ENCODE results near the gene TNIP2.

TNIP2 gene

DNA sequence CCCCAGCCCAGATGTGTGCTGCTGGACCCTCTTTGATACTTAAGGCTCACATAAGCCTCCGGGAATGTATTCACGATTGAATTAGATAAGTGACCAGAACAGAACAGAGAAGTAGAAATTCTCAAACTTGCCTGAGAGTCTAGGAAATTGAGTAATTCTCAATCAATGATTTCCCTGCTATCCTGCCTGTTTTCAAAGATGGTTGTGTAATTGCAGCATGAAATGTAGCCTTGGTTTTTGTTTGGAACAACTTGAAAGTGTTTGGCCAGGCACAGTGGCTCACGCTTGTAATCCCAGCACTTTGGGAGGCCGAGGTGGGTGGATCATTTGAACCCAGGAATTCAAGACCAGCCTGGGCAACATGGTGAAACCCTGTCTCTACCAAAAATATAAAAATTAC, 41.2 kb downstream of the TNIP2 start:
- DNase-seq = no peak

DNA sequence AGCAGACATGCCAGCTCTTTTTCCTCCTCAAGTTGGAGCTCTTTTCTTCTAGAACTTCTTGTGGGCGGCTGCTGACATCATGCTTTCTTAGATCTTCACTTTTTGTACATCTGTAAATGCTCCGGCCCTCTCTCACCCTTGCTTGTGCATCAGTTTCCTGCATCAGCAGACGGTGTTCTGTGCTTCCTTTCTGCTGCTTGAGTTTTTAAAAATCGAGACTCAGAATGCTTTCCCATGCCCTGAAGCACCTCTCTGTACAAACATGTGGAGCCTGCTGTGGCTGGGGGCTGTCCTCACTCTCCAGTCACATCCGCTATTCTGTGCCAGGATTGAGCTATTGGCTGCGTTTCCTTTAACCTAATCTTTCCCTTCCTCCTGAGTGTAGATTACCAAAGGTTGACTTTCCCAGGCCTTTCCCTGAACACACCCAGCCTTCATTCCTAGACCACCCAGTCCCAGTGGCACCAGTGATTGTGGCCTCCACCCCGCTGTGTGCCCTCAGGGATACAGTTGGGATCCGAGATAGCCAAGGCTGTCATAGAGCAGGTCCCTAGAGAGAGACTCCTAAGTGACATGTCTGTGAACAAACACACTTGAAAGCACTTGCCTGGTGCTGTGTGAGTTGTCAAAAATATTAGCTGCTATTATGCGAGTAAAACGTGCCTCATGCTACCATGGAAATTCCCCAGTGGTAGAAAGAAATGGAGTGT, 41.9 kb downstream of the TNIP2 start:
- DNase-seq = peak; percentile 41

DNA sequence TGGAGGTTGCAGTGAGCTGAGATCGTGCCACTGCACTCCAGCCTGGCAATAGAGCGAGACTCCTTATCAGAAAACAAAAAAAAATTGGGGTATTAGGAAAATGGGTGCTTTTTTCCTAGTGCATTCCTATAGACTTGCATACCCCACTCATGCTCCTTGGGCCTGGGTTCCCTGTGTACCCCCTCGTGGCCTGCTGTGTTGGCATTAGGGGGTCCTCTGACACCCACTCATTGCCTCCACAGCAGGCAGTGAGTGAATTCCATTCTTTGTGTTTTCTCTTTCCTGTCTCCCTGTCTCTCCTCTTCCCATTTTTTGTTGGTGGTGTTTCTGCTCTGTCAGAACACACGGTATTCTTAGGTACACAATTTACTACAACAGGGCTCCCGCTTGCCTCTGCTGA, 42.8 kb downstream of the TNIP2 start:
- no peak for DNase-seq

DNA sequence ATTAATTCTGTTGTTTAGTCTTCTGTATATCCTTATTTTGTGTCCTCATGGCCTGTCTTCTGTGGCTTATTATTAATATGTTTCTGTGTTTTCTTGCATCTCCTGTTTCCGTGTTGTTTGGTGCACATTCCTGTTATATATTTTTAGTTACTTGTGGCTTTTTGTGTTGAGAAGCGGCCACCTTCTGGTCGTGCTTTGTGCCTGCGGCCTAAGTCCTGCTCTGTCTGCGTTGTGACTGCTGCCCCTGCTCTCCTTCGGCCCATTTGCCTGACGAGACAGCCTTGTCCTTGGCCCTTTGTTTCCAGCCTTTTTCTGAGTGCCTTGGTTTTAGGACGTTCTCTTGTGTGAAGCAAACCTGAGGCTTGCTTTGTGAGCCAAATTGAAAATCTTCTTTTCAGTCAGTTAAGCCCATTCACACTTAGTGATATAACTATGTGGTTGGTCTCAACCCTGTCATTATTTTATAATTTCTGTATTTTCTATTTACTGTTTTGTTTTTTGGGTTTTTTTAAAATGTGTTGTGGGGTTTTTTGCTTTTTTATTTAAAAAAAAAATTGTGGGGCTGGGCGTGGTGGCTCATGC, 43.8 kb downstream of the TNIP2 start:
- no peak for DNase-seq

DNA sequence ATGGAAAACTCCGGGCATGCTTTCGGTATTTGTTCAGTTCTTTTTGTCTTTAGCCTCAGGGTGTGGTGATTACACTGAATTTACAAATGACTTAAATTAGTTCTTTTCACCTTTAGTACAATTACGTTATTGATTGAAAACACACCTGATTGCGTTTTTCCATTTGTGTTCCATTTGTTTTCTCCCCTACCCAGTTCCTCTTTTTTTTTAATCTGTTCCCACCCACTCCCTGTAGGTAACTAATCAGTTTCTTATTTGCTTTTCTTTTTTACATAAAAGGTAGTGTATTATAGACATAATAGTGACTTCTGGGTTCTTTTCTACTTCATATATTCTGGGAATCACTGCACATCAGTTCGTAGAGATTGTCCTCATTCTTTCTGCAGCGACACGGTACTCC, 53.4 kb downstream of the TNIP2 start:
- no peak for DNase-seq

DNA sequence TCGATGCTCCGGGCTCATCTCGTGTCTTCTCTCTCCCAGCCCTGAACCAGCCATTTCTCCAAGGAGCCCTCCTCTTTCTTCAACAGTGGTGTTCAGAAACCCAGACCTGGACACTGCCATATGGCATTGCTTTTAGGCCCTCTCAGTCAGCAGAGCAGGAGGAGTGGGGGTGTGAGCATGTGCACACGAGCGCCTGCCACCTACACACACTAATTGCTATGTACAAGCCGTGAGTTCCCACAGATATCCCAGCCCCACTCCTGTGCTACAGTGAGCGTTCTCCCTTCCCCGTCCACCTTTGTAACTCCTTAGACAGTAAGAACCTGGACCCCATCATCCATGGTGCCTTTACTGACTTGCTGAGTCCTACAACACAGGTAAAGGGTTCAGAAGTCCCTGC, 53.8 kb downstream of the TNIP2 start:
- no peak for DNase-seq

DNA sequence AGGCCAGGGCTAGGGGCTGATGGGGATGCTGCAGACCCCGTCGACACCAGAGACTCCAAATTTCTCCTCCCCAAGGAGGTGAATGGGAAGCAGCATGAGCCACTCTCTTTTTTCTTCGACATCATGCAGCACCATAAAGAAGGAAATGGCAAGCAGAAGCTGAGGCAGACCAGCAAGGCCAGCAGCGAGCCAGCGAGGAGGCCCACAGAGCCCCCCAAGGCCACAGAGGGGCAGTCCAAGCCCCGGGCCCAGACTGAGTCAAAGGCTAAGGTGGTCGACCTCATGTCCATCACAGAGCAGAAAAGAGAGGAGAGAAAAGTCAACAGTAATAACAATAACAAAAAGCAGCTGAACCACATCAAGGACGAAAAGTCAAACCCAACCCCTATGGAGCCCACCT, 56.1 kb downstream of the TNIP2 start:
- DNase-seq = no peak

DNA sequence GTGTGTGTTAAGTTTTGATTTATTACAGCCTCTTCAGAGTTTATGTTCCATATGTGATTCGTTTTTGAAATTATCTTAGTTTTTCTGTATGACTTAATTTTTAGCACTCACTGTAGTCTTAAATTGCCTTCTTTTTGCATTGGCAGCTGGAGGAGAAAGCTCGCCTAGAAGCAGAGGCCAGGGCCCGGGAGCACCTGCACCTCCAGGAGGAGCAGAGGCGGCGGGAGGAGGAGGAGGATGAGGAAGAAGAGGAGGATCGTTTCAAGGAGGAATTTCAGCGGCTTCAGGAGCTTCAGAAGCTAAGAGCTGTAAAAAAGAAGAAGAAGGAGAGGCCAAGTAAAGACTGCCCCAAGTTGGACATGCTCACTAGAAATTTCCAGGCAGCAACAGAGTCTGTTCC, 56.6 kb downstream of the TNIP2 start:
- no peak for DNase-seq

DNA sequence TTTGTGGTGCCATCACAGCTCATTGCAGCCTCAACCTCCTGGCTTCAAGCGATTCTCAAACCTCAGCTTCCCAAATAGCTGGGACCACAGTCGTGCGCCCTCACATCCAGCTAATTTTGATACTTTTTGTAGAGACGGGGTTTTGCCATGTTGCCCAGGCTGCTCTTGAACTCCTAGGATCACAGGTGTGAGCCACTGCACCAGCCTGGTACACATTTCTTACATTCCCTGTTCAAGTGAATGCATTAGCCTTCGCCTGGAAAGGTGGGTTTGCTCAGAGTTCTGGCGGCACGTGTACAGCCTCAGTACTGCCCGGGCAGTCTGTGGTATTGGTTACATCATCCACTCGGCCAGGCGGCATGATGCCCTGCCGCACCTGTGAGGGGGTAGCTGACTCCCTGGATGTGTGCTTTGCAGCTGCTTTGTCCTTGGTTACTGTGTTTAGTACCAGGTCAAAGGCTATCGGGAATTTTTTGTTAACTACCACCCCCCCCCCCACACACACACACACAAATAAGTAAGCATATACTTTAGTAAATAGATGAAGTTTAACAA, 57.1 kb downstream of the TNIP2 start:
- DNase-seq = no peak

DNA sequence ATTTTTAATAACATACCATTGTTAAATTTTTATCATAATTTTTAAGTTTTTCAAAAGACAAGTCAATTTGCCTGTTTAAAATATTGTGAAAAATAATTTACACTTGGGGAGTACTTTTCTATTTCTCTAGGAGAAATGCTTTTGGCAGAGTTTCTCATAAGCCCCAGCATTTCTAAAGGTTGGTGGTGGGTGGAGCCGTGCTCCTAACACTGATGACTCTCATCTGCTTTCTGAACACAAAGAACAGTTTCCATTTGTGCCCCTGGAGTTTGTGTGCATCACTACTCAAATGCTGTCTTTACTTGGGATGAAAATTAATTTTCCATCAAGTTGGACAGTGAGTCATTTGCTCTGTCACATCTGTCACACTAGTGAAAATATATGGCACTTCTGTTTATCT, 57.6 kb downstream of the TNIP2 start:
- no peak for DNase-seq

DNA sequence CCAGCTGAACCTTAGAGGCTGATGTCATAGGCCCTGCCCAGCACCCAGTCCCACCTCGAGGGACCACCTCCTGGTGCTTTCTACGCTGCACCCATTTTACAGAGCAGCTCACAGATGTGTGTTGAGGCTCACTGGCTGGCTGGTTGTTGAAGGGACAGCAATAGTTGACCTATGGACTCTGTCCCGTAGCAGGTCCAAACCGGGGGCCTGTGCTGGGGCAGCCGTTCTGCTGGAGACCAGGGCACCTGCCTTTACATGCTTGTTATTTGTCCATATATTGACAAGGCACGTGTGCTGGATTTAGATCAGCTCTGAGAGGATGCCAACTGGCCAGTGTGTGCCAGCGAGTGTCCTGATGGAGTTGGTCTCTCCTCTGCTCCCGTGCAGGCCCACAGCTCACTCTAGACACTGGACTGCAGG, 58.1 kb downstream of the TNIP2 start:
- no peak for DNase-seq

DNA sequence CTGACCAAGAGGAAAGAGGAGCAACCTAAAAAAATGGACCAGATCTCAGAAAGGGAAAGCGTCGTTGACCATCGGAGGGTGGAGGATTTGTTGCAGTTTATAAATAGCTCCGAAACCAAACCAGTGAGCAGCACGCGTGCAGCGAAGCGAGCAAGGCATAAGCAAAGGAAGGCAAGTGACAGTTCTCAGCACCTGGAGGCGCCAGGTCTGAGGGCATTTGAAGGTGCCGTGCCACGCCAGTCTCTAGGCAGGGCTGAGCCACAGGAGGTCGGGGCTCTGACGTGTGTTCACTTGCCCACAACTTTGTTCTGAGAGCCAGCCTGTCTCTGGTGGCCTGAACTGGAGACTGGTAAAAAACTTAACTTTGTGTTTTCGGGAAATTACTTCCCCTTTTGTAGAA, 59.7 kb downstream of the TNIP2 start:
- DNase-seq = no peak

DNA sequence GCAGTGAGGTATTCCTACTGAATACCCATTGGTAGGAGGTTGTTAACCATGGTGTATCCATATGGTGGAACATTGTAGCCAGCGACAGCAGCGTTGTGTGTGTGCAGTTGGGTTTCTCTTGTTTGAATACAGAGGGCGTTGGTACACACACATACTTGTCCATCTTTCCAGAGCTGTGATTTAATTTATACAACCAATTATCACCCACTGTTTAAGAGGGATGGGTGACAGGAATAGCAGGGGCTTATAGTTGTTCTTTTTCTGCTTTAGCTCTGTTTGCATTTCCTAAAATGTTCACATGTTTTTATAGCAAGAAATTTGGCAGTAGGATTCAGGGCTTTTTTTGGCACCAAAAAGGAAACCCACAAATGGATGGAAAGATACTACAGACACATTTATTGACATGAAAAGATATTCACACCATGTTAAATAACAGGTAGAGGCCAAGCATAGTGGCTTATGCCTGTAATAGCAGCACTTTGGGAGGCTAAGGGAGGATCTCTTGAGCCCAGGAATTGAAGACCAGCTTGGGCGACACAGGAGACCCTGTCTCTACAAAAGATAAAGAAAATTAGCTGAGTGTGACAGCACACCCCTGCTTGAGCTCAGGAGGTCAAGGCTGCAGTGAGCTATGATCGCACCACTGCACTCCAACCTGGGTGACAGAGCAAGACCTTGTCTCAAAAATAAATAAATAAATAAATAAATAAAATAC, 60.6 kb downstream of the TNIP2 start:
- DNase-seq = no peak

DNA sequence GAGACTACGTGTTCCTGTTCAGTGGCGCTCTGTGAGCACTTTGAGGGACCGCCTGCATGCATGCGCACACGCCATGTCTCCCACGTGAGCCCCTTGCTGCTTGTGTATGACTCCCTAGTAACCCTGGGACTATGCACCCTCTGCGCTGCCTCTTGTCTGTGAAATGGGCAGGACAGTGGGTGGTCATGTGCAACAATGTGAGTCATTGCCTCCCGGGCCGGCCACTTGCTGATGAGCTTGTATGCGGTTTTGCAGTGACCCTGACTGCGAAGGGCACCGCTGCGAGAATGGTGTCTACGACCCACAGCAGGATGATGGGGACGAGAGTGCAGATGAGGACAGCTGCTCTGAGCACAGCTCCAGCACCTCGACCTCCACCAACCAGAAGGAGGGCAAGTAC, 61.4 kb downstream of the TNIP2 start:
- DNase-seq = no peak

DNA sequence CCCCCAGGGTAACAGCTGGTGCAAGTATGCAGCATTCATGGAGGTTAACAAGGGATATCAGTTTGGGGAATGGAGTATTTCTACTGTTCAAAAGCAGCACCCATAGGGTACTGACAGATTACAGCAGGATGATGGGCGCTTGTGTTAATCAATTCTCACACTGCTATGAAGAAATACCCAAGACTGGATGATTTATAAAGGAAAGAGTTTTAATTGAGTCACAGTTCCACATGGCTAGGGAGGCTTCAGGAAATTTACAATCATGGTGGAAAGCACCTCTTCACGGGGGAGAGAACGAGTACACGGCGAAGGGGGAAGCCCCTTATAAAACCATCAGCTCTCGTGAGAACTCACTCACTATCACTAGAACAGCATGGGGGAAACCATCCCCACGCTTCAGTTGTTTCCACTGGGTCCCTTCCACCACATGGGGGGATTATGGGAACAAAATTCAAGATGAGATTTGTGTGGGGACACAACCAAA, 64.1 kb downstream of the TNIP2 start:
- DNase-seq = no peak
